Stimulated activated CD4-positive, alpha-beta T cell treated with anti-CD3 and anti-CD28 coated beads, Interleukin-15, amount 100 ng/mL, for 24 hours (primary cell): Measurements from ENCODE around the gene IL37.
"Not testable (repeated sequence)": the region's sequence is repeated elsewhere in the genome, so short reads cannot be mapped to it uniquely, and the experiment has no call there.

ENCODE experiments used
- DNase-seq: peaks from one replicate; pipeline ENCODE4 v3.0.0-alpha.2; 2020

Gene IL37

GRCh38 chr2:112891385-112891831 is 19.6 kb upstream of the IL37 start:
- no peak for DNase-seq

DNA sequence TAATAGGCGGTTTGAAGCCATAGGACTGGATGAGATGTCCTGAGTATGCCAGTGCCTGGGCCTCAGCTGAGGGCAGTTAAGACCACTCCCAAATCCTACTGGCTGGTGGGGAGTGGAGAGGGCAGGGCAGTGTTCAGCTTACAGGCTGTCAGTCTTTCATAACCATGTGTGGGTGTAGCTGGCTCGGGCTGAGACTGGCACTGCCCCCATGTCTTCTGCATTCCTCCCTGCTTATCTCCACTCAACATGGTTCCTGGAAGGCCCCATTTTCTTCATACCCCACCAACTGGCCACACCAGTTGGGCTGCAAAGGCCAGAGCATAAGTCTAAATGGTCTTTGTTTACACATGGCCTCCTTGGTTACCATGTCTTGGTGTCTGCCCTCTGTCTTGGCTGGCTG is 17.2 kb upstream of the IL37 start:
- no peak for DNase-seq

- no peak for DNase-seq
These were observed 13.9 kb upstream of the IL37 start for GRCh38 chr2:112896909-112897623.

- no peak for DNase-seq
These were observed 13.4 kb upstream of the IL37 start for GRCh38 chr2:112897624-112897978.

- not testable (repeated sequence) for DNase-seq
These were observed 9.4 kb upstream of the IL37 start for GRCh38 chr2:112901431-112902065.

DNA sequence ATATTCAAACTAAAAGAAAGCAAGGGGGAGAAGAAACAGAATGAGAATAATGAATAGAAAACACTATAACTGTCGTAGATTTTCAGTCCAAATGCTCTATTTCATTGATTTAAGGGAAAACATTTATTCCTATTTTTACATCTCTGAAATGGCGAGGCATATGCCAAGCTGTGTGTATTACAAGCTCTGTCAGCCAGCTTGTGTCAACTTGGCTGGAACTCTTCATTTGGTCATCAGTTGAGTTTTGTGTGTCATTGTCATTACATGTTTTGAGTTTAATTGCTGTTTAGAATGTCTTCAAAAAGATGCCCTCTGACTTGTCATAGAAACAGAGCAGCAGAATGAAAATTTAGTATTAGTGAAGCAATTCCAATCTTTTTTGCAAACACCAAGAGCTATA is 8.1 kb upstream of the IL37 start:
- DNase-seq = no peak

DNA sequence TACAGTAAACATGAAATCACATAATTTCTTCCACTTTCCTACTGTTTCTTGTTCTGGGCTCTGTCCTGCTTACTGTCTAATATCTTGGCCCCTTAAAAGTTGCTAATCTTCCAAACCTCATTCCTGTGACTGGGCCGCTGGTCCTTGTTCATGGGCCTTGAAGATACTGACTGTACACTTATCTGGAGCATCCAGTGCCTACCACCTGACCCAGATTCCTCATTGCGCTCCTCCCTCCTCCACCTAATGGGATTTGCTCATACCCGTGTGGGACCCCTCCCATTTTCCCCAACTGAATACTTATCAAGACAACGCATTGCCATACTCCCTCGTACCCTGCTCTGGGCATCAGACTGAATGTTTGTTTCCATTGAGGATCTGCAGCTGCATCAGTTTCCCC is 6.1 kb upstream of the IL37 start:
- DNase-seq = no peak

DNA sequence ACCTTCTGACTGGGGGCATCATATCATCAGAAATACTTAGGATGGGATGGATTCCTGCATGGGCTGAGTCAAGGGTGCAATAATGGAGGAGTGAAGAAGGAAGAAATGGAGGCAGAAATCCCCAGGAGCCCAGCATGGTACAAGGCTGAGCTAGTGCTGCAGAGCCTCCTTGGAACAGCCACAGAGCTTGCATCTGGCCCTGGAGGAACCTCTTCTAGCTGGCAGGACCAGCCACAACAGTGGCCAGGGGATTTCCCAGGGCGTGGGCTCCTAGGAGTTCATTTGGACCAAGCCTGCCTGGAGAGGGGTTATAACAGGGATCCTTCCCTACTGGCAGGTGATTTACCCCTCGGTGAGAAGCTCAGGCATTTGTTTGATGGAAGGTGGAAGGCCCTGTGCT is 4.7 kb upstream of the IL37 start:
- no peak for DNase-seq

DNA sequence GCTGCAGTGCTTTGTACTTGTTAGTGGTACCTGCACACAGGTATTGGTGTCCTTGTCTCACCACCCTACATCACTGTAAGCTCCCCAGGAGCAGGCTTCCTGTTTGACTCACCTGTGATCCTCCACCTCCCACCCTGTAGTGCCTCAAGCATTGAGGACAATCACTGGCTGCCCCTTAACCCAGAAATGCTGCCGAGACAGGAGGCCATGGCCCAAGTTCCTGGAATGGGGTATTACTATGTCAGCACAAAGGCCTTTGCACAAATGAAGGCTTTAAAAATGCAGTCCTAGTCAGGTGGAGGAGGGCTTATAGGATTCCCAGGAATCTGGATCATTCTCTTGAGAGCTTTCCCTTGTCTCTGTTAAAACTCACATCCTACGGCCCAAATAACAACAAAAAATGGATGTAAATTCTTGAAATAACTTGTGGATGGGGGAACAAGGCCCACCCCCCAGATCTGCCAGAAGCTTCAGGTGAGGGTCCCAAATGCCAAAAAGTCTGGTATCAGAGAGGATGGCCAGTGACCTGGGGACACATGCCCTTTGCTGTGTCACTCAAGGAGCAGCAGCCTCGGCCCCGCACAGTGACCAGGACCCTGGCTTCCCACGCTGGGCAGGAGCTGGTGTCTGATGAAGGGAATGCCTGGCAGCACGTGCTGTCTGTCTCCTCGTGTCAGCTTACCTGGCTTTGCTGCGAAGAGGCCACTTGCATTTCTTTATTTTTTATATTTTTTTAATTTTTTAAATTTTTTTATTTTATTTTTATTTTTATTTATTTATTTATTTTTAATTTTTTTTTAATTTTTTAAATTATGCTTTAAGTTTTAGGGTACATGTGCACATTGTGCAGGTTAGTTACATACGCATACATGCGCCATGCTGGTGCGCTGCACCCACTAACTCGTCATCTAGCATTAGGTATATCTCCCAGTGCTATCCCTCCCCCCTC is 3.7 kb upstream of the IL37 start:
- no peak for DNase-seq

GRCh38 chr2:112908559-112908958 is 2.4 kb upstream of the IL37 start:
- not testable (repeated sequence) for DNase-seq

DNA sequence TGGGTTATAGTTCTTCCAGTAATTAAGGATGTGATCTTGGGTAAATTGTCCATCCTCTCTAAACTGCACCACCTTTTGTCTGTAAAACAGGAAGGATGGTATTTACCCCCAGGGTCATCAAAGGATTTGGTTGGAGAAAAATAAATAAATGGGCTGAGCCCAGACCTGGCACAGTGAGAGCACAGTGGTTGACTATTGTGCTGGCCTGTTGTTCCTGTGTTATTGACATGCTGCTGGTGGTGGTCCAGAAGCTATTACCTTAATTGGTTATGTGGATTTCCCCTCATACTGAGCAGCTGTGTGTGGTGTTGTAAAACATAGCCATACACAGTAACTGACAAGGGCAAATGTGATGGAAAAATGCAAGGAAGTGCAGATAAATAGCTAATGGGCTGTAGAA is 746 bp upstream of the IL37 start:
- no peak for DNase-seq

DNA sequence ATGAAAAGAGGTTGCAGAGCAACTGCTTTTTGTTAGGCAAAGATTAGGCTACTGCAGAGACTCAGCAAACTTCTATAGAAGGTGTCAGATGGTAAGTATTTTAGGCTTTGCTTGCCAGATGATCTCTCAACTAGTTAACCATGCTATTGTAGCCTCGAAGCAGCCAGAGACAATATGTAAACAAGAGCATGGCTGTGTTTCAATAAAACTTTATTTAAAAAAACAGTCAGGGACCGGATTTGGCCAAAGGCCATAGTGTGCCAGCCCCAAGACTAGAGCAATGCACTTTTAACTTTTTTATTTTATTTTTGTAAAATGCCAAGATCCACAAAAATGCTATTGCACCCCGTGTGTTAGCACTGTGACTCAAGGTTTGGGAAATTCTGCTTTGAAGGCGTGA is 1.4 kb downstream of the IL37 start:
- DNase-seq = no peak

DNA sequence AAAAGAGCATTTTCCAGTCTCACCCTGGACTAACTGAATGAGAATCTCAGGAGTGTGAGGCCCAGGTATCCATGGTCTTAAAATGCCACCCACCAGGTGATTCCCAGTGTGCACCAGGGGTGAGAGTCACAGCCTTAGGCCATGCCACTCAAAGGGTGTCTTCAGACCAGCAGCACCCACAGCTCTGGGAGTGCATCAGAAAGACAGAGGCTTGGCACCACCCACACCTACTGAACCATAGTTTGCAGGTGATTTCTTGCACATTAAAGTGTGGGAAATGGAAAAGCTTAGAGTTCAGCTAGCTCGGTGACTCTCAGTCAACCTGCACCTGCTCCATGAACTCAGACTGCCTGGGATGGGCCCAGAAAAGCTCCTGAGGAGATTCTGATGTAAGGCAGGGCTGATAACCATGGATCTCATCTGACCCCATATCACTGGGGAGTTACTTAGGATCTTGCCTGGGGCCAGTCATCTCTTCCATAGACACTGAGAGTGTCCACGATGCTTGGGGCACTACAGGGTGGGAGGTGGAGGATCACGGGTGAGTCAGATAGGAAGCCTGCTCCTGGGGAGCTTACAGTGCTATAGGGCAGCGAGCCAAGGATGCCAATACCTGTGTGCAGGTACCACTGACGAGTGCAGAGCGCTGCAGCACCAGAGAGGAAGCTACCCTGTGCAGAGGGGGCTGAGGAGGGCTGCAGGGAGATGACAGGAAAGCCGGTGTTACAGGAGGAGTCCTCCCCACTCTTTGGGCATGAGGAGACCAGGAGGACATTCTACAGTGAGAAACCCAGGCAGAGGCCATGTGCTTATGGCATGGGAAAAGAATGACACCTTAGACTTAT is 4.6 kb downstream of the IL37 start:
- peak; percentile 24 for DNase-seq

DNA sequence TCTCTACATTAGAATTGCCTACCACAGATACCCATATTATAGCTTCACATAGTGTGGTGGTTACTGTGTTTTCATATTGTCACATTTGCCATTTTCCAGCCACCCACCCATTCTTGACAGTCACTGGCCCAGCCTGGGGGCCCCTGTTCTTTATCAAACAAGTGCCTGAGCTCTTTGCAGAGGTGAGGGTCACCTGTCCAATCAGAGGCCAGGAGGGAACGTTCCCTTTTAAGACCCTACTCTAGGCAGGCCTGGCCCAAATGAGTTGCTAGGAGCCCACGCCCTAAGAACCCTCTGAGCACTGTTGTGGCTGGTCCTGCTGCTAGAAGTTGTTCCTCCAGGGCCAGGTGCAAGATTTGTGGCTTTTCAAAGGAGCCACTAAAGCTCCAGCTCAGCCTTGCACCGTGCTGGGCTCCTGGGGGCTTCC is 5.2 kb downstream of the IL37 start:
- DNase-seq = peak; percentile 53

DNA sequence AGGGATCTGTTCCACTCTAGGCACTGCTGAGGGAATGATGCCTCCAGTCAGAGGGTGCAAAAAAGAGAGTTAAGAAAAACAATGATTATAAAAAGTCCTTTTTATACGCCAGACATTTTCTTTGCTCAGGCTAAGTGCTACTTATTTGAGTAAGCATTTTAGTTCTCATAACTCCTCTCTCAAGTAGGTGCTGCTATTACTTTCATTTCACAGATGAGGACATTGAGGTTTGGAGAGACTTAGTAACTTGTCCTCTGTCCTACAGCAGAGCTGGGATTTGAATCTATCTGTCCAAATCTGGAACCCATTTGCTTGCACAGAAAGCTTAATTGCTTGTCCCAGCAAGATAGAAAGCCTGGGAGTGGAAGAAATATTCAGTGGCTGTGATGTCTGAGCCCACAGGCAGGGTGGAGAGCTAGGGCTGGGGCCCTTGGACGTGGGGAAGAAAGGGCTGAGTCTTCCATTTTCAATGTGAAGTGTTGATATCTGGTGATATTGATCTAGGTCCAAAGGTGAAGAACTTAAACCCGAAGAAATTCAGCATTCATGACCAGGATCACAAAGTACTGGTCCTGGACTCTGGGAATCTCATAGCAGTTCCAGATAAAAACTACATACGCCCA is 5.8 kb downstream of the IL37 start:
- no peak for DNase-seq

DNA sequence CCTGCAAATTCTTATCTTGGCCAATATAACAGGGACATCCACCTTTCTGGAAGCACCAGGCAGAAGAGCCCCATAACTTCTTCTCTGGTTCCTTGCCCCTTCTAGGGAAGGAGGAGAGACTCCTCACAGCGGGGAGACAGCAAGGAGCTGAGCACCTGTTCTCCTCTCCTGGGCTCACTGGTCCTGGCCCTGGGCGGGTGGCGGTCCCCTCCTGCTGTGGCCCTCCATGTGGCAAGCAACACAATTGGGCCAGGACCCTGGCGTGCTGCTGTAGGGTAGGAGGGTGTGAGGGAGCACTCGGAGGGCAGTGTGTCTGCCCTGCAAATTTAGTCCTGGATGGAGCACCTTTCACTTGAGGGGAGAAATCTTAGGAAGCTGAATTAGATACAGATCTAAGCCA is 6.9 kb downstream of the IL37 start:
- no peak for DNase-seq

- DNase-seq = no peak
These were observed 7.3 kb downstream of the IL37 start for GRCh38 chr2:112918256-112918655.

- DNase-seq = no peak
These were observed 8.1 kb downstream of the IL37 start for GRCh38 chr2:112919086-112919485.

GRCh38 chr2:112920923-112921532 is 10.1 kb downstream of the IL37 start:
- DNase-seq = peak; percentile 14

DNA sequence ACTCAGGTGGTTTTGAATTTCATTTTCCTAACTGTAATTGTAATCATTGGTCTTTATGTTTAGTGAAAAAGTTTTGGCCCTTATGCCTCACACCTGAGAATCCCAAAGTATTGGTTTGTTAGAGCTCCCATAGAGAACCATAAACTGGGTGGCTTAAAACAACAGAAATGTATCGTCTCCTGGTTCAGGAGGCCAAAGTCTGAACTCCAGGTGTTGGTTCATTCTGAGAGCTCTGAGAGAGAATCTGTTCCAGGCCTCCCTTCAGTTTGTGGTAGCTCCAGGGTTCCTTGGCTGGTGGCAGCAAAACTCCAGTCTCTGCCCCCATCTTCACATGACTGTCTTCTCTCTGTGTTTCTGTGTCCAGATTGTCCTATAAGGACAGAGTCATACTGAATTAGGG is 11.0 kb downstream of the IL37 start:
- no peak for DNase-seq

DNA sequence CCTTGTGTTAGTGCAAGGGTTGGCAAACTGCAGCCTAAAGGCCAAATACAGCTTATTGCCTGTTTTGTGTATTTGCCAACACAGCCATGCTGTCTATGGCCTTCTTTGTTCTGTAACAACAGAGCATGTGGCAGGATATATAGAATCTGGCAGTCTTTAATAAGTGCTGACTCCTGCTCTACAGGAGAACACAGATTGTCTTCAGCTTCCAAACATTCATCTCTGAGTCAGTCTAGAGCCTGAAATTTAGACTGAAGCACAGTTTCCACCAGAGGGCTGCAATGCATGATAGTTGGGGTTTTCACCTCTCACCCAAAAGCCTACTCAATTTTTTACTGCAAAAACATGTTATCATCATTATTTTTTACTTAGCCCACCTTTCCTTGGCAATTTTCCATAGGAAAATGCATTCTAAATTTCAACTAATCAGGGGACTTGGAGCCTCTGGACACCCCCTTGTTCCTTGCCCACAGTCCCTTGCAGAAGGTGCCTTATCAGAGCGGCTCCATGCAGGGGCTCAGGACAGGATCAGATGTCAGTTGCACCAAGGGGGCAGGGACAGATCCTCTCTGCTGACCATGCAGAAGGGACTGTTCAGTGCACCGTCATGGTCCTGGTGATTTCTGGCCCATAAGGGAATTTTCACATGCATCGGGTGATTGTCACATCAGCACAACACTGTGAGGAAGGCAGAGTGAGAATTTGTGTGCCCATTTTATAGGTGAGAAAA is 12.4 kb downstream of the IL37 start:
- DNase-seq = no peak
